ENCODE data around the gene AP3D1.

DNA sequence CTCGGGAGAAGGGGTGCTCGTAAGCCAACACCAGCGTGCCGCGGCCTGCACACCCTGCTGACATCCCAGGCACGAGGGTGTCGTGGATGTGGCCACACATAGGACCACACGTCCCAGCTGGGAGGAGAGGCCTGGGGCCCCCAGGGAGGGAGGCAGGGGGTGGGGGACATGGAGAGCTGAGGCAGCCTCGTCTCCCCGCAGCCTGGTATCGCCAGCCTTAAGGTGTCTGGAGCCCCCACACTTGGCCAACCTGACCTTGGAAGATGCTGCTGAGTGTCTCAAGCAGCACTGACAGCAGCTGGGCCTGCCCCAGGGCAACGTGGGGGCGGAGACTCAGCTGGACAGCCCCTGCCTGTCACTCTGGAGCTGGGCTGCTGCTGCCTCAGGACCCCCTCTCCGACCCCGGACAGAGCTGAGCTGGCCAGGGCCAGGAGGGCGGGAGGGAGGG is 52.3 kb downstream of the AP3D1 start:
- TF ChIP-seq, protein P1, sequence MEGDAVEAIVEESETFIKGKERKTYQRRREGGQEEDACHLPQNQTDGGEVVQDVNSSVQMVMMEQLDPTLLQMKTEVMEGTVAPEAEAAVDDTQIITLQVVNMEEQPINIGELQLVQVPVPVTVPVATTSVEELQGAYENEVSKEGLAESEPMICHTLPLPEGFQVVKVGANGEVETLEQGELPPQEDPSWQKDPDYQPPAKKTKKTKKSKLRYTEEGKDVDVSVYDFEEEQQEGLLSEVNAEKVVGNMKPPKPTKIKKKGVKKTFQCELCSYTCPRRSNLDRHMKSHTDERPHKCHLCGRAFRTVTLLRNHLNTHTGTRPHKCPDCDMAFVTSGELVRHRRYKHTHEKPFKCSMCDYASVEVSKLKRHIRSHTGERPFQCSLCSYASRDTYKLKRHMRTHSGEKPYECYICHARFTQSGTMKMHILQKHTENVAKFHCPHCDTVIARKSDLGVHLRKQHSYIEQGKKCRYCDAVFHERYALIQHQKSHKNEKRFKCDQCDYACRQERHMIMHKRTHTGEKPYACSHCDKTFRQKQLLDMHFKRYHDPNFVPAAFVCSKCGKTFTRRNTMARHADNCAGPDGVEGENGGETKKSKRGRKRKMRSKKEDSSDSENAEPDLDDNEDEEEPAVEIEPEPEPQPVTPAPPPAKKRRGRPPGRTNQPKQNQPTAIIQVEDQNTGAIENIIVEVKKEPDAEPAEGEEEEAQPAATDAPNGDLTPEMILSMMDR (IDR thresholded peaks at IDR 0.05), result no peak
- TF ChIP-seq POLR2A (IDR thresholded peaks at IDR 0.05), result no peak
